AG20443 (cell line): ENCODE data around the gene CCDC13.

Source experiments
- DNase-seq: peaks from one replicate; pipeline ENCODE4 v3.0.0; 2012; ENCODE audit warnings: low spot score, mixed read lengths

CCDC13 gene

GRCh38 chr3:42733501-42734262 is 39.4 kb downstream of the CCDC13 start:
- no peak for DNase-seq

GRCh38 chr3:42732829-42733459 is 40.1 kb downstream of the CCDC13 start:
- DNase-seq: no peak

DNA sequence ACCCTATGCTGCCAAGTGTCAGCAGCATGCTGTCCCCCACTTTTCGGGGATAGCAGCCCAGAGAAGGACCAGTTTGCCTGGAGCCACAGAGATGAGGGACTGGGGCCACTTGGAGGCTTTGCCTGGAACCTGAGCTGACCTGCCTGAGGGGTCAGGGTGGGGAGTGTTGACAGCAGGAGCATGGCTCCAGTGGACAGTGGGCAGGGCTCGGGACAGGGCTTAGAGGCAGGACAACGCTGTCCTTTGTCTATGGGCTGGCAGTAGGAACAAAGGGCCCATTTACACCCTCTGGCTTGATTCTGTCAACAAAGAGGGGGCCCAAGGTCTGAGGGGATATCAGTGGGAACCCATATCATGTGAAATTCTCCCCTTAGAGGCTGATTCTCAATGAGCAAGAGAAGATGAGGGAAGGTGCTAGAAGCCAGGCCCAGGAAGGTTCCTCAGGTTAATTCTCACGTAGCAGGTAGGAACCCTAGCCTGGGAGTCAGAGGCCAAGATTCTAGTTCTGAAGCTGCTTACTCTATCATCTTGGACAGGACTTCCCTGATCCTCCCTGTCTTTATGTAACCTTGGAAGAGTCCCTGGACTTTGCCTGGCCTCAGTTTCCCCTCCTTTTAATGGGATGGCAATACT is 40.7 kb downstream of the CCDC13 start:
- DNase-seq: no peak

DNA sequence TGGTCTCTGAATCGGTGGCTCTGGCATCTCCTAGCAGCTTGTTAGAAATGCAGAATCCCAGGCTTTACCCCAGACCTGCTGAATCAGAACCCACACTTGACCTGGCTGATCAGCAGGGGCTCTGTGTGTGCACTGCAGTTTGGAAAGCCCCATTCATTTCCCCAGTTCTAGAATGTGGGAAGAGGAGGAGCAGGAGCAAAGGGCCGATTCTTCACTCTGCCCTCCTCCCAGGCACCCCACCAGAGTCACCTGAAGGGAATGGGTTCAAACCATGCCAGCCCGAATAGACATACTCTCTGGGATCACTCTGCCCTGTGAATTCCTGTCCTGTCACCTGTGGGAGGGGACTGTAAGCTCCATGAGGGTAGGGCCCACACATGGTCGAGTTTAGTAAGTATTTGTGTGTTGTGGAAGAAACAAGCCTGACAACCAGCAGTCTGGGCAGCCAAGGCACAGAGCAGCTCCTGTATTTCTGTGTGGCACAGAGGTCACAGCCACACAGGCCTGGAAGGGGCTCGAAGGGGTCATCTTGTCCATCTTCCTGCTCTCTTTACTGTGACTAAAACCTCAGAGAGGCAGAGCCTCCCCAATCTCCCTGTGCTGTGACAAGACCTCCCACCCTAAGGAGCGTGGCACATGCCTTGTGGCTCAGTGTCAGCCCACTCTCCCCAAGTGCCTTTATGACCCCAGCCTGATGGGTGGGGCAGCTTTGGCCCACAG is 41.4 kb downstream of the CCDC13 start:
- no peak for DNase-seq

DNA sequence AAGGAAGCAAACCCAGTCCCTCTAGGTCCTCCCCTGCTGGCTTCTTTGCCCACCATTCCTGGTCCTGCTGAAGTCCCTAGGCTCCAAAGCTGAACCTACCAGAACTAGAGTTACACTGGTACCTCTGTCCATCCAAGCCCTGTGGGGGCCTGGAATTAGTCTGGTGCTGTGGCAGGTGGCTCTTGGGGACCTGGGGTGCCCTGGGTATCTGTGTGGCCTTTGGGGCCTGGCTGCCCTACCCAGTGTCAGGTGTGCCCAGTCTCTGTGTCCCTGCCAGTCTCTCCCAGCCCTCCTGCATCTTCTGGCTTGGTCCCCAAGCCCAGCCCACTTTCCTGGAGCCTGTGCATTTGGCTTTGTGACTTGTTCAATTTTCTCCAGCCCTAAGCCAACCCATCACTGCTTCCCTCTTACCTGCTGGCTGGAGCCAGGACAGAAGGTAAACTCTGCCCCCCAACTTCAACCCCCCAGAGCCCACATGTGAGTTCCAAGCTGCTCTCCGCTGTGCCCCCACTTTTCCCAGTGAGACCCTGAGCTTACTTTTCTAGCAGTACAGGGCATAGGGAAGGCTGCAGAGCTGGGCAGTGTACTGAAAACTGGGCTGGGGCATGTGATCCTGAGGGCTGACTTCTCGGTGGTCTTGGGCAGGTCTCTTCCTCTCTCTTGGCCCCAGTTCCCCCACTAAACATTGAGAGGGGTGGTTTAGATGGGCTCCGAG is 42.2 kb downstream of the CCDC13 start:
- DNase-seq: no peak

DNA sequence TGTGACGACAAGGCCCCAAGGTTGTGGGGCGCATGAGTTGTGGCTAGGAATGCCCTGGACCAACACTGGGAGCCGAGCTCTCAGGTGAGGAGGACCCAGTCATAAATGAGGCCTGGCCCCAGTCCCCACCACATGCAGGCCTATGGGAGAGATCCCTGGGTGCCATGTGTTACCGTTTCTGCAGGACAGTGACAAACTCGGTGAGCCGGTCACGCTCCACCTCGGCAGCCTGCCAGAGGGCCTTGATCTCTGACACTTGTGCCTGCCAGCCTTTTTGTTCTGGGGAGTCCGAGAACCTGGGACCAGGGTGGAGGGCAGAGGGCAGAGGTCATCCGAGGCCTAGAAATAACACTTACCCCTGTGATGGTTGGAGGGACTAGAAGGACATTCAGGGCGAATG is 42.8 kb downstream of the CCDC13 start:
- no peak for DNase-seq

GRCh38 chr3:42729404-42730145 is 43.5 kb downstream of the CCDC13 start:
- no peak for DNase-seq

GRCh38 chr3:42728668-42729364 is 44.2 kb downstream of the CCDC13 start:
- no peak for DNase-seq

- no peak for DNase-seq
Observed at GRCh38 chr3:42728056-42728455, 45.0 kb downstream of the CCDC13 start.

DNA sequence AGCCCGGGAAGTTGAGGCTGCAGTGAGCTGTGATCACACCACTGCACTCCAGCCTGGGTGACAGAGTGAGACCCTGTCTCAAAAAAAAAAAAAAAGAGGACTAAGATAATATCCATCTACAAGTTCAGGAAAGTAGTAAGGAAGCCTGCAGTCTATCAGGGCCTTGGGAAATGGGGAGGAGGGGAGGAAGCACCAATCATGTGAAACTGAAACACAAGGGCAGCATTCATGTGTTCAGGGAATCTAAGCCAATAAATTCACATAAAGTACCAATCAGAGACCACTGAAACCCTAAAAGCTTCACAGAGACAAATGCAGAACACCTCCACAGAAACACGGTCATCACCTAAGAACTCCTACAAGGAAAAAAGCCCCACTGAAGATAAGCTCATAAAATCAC is 47.6 kb downstream of the CCDC13 start:
- no peak for DNase-seq

GRCh38 chr3:42723219-42723618 is 49.8 kb downstream of the CCDC13 start:
- no peak for DNase-seq
